GM03348 (cell line): ENCODE measurements around the gene SH2B2.

Source experiments
- DNase-seq: peaks from one replicate; pipeline ENCODE4 v3.0.0; 2012; ENCODE audit warnings: low spot score

Gene SH2B2

GRCh38 chr7:102268635-102269034 is 18.0 kb upstream of the SH2B2 start:
- DNase-seq: no peak

- no peak for DNase-seq
Observed at GRCh38 chr7:102270178-102270887, 16.3 kb upstream of the SH2B2 start.

GRCh38 chr7:102271158-102271798 is 15.4 kb upstream of the SH2B2 start:
- no peak for DNase-seq

- peak; percentile 94 for DNase-seq
Observed at GRCh38 chr7:102272075-102272916, 14.4 kb upstream of the SH2B2 start.

GRCh38 chr7:102272917-102273748 is 13.5 kb upstream of the SH2B2 start:
- no peak for DNase-seq

- peak; percentile 58 for DNase-seq
Observed at GRCh38 chr7:102273749-102274712, 12.6 kb upstream of the SH2B2 start.

- no peak for DNase-seq
Observed at GRCh38 chr7:102275123-102275703, 11.5 kb upstream of the SH2B2 start.

- DNase-seq: no peak
Observed at GRCh38 chr7:102277901-102278300, 8.8 kb upstream of the SH2B2 start.

GRCh38 chr7:102279537-102280400 is 6.9 kb upstream of the SH2B2 start:
- peak; percentile 87 for DNase-seq

- no peak for DNase-seq
Observed at GRCh38 chr7:102280521-102280920, 6.1 kb upstream of the SH2B2 start.

- DNase-seq: no peak
Observed at GRCh38 chr7:102281785-102282184, 4.9 kb upstream of the SH2B2 start.

GRCh38 chr7:102282465-102283362 is 4.0 kb upstream of the SH2B2 start:
- DNase-seq: no peak

GRCh38 chr7:102283477-102284189 is 3.0 kb upstream of the SH2B2 start:
- no peak for DNase-seq

- DNase-seq: no peak
Observed at GRCh38 chr7:102284399-102284798, 2.3 kb upstream of the SH2B2 start.

GRCh38 chr7:102284891-102285539 is 1.7 kb upstream of the SH2B2 start:
- no peak for DNase-seq

GRCh38 chr7:102285540-102286236 is 980 bp upstream of the SH2B2 start:
- no peak for DNase-seq
